Amniotic stem cell (primary cell): ENCODE measurements around the gene KIF26B.

Experiments
- DNase-seq: peaks from one replicate; lab custom pipeline; 2025; lab: John Stamatoyannopoulos, UW

KIF26B gene

GRCh38 chr1:245241526-245242130 lies 86.8 kb downstream of the KIF26B start:
- DNase-seq = no peak

- no peak for DNase-seq
These were observed 88.2 kb downstream of the KIF26B start for GRCh38 chr1:245242989-245243388.

- DNase-seq = no peak
These were observed 90.4 kb downstream of the KIF26B start for GRCh38 chr1:245245021-245245667.

GRCh38 chr1:245246433-245246832 lies 91.6 kb downstream of the KIF26B start:
- DNase-seq = no peak

- DNase-seq = no peak
These were observed 92.6 kb downstream of the KIF26B start for GRCh38 chr1:245247356-245247755.

GRCh38 chr1:245247801-245248200 lies 93.0 kb downstream of the KIF26B start:
- DNase-seq = no peak

- DNase-seq = no peak
These were observed 93.5 kb downstream of the KIF26B start for GRCh38 chr1:245248231-245248731.

- no peak for DNase-seq
These were observed 101.0 kb downstream of the KIF26B start for GRCh38 chr1:245255783-245256182.

GRCh38 chr1:245256528-245256927 lies 101.7 kb downstream of the KIF26B start:
- DNase-seq = no peak

GRCh38 chr1:245258271-245258920 lies 103.6 kb downstream of the KIF26B start:
- no peak for DNase-seq

GRCh38 chr1:245260110-245260882 lies 105.5 kb downstream of the KIF26B start:
- no peak for DNase-seq

GRCh38 chr1:245260883-245261282 lies 106.1 kb downstream of the KIF26B start:
- DNase-seq = no peak

GRCh38 chr1:245261786-245262185 lies 107.0 kb downstream of the KIF26B start:
- no peak for DNase-seq

GRCh38 chr1:245263529-245264095 lies 108.8 kb downstream of the KIF26B start:
- DNase-seq = no peak

- DNase-seq = no peak
These were observed 109.4 kb downstream of the KIF26B start for GRCh38 chr1:245264226-245264625.

- DNase-seq = no peak
These were observed 111.3 kb downstream of the KIF26B start for GRCh38 chr1:245266105-245266504.

GRCh38 chr1:245270063-245270462 lies 115.3 kb downstream of the KIF26B start:
- no peak for DNase-seq

- no peak for DNase-seq
These were observed 116.2 kb downstream of the KIF26B start for GRCh38 chr1:245270972-245271371.

GRCh38 chr1:245272676-245273075 lies 117.9 kb downstream of the KIF26B start:
- no peak for DNase-seq

- DNase-seq = no peak
These were observed 121.7 kb downstream of the KIF26B start for GRCh38 chr1:245276445-245276844.

- DNase-seq = no peak
These were observed 122.5 kb downstream of the KIF26B start for GRCh38 chr1:245277276-245277675.

- DNase-seq = no peak
These were observed 124.1 kb downstream of the KIF26B start for GRCh38 chr1:245278846-245279245.
